CD14-positive monocyte (primary cell): ENCODE measurements around the gene GALNTL6. TPM values are rescaled to one million over a fixed set of nuclear protein-coding genes. Genes with fewer than 3 reads are reported as not detected.

ENCODE experiments used
- DNase-seq, 3 donors: peaks; one replicate each; pipeline ENCODE4 v3.0.0-alpha.2; 2011 to 2022
- H2AFZ ChIP-seq: 2 replicates; pipeline ENCODE4 v1.6.0; 2012; ENCODE audit warnings: mild to moderate bottlenecking, low read depth, low read length, inconsistent platforms; ENCODE audit not compliant: insufficient read depth, poor library complexity, severe bottlenecking
- H3K27ac ChIP-seq, 2 donors: 1 replicate in 1 of 2; 2 replicates in 1 of 2; pipeline ENCODE4 v1.5.1; 2012 to 2013; ENCODE audit warnings: low read length in 2 of 2, control low read depth in 1 of 2, inconsistent platforms in 1 of 2, low read depth in 1 of 2, mild to moderate bottlenecking in 1 of 2
- H3K27me3 ChIP-seq, 2 donors: one replicate each; pipeline versions ENCODE4 v1.6.0 to v1.6.1; 2011 to 2013; ENCODE audit warnings: low read length in 2 of 2; ENCODE audit not compliant: control insufficient read depth in 2 of 2, insufficient read depth in 2 of 2
- H3K36me3 ChIP-seq, 2 donors: replicated peaks in 1 of 2; 1 replicate in 1 of 2; 2 replicates in 1 of 2; pipeline versions ENCODE4 v1.5.1 to v1.6.1; 2012 to 2013; ENCODE audit warnings: low read length in 2 of 2, control low read depth in 1 of 2, inconsistent platforms in 1 of 2, mild to moderate bottlenecking in 1 of 2; ENCODE audit not compliant: insufficient read depth in 2 of 2, control insufficient read depth in 1 of 2
- H3K4me1 ChIP-seq, 2 donors: 1 replicate in 1 of 2; 2 replicates in 1 of 2; pipeline versions ENCODE4 v1.5.1 to v1.6.1; 2012 to 2013; ENCODE audit warnings: low read length in 2 of 2, control low read depth in 1 of 2, inconsistent platforms in 1 of 2, mild to moderate bottlenecking in 1 of 2, moderate library complexity in 1 of 2; ENCODE audit not compliant: insufficient read depth in 2 of 2, control insufficient read depth in 1 of 2
- H3K4me2 ChIP-seq: replicated peaks from 2 replicates; pipeline ENCODE3; 2012; ENCODE audit warnings: low read length, moderate library complexity, mild to moderate bottlenecking; ENCODE audit not compliant: poor library complexity, severe bottlenecking; ENCODE audit errors: extremely low read depth
- H3K4me3 ChIP-seq, 3 experiments: fragments of 200-600 bp in 1 of 3; sonication (generic) in 1 of 3; replicated peaks in 1 of 3; 1 replicate in 2 of 3; 2 replicates in 1 of 3; pipeline ENCODE4 v1.5.1; 2011 to 2013; ENCODE audit warnings: low read length in 3 of 3, mild to moderate bottlenecking in 3 of 3, control low read depth in 2 of 3, low read depth in 2 of 3, inconsistent platforms in 1 of 3, moderate library complexity in 1 of 3
- H3K79me2 ChIP-seq: 2 replicates; pipeline ENCODE4 v1.6.0; 2012; ENCODE audit warnings: mild to moderate bottlenecking, control low read depth, inconsistent platforms, low read length, moderate library complexity; ENCODE audit not compliant: insufficient read depth
- H3K9ac ChIP-seq: 2 replicates; pipeline ENCODE4 v1.6.0; 2017; ENCODE audit warnings: low read length, mild to moderate bottlenecking; ENCODE audit not compliant: insufficient read depth, poor library complexity, severe bottlenecking
- H3K9me3 ChIP-seq, 2 donors: replicated peaks in 1 of 2; 1 replicate in 1 of 2; 2 replicates in 1 of 2; pipeline versions ENCODE4 v1.5.1 to v1.6.1; 2012 to 2013; ENCODE audit warnings: low read length in 2 of 2, control low read depth in 1 of 2; ENCODE audit not compliant: control insufficient read depth in 1 of 2, insufficient read depth in 1 of 2
- H4K20me1 ChIP-seq: 2 replicates; pipeline ENCODE4 v1.6.0; 2012; ENCODE audit warnings: mild to moderate bottlenecking, low read length, control low read depth, moderate library complexity; ENCODE audit not compliant: insufficient read depth
- H3K27ac Mint-ChIP-seq, 7 donors: one replicate each; pipeline ENCODE4 v1.8.0; 2020; ENCODE audit warnings: mild to moderate bottlenecking in 7 of 7, mixed read lengths in 7 of 7, moderate library complexity in 6 of 7, inconsistent platforms in 2 of 7
- H3K27me3 Mint-ChIP-seq, 3 donors: one replicate each; pipeline ENCODE4 v1.8.0; 2021 to 2022; ENCODE audit warnings: low read depth in 3 of 3, mild to moderate bottlenecking in 3 of 3, mixed read lengths in 3 of 3, moderate library complexity in 3 of 3, inconsistent platforms in 1 of 3
- H3K36me3 Mint-ChIP-seq, 2 donors: one replicate each; pipeline ENCODE4 v1.8.0; 2020; ENCODE audit warnings: mixed read lengths in 2 of 2, inconsistent platforms in 1 of 2, mild to moderate bottlenecking in 1 of 2
- H3K4me1 Mint-ChIP-seq: one replicate; pipeline ENCODE4 v1.8.0; 2020; ENCODE audit warnings: mild to moderate bottlenecking, mixed read lengths
- H3K4me3 Mint-ChIP-seq, 2 donors: one replicate each; pipeline ENCODE4 v1.8.0; 2020; ENCODE audit warnings: mild to moderate bottlenecking in 2 of 2, mixed read lengths in 2 of 2, moderate library complexity in 1 of 2
- H3K9me3 Mint-ChIP-seq, 7 donors: one replicate each; pipeline ENCODE4 v1.8.0; 2020 to 2022; ENCODE audit warnings: mixed read lengths in 7 of 7, mild to moderate bottlenecking in 6 of 7, moderate library complexity in 6 of 7, inconsistent platforms in 2 of 7
- CTCF ChIP-seq: fragments of 200-600 bp; IDR thresholded peaks from one replicate; pipeline ENCODE4 v1.8.0; 2022; ENCODE audit warnings: antibody characterized with exemption, mild to moderate bottlenecking
- WGBS: methylation state at CpG from one replicate; pipeline ENCODE4 v1.1.5; 2013; ENCODE audit warnings: missing lambda C conversion rate; ENCODE audit not compliant: insufficient coverage; 5-methylcytosine and 5-hydroxymethylcytosine counted together
- intact Hi-C, 2 donors: fragments of 100-400 bp; cut with micrococcal nuclease; formaldehyde crosslinking; loops; one replicate each; pipeline versions ENCODE4 v1.15.0 to v1.15.1; 2023
- polyA plus RNA-seq, 3 donors: library from polyadenylated mRNA; depleted of rRNA in 1 of 3; unstranded in 2 of 3; stranded (reverse) in 1 of 3; fragments of 300-500 nt in 2 of 3; fragments of >200 nt in 1 of 3; fragmentation: Illumina TruSeq in 2 of 3; gene quantifications; 1 replicate in 2 of 3; 2 replicates in 1 of 3; pipeline ENCODE4 v1.2.3, GENCODE V29; 2012 to 2021

Gene GALNTL6
- polyA plus RNA-seq, 3 donors: 0.05 TPM; not detected in 2

GRCh38 chr4:171851295-171851694 is 38.1 kb downstream of the GALNTL6 start:
- H3K9me3 Mint-ChIP-seq: peaks cover 0 to 5% (median 0%) of the 10 kb centered on the region in 7 donors
- H3K27me3 Mint-ChIP-seq: no peaks in the 10 kb centered on the region
- no peak for DNase-seq
- no peaks in the 10 kb centered on the region for H3K4me1 Mint-ChIP-seq
- H3K27ac Mint-ChIP-seq: no peak overlapping the region
- Histone ChIP-seq H3K9me3 (no peaks in the 10 kb centered on the region), H4K20me1 (no peaks in the 10 kb centered on the region), H2AFZ (no peak overlapping the region), H3K4me3 (no peak overlapping the region), H3K4me2 (no peak overlapping the region), H3K36me3 (no peaks in the 10 kb centered on the region), H3K27me3 (no peaks in the 10 kb centered on the region), H3K9ac (no peak overlapping the region), H3K27ac (no peak overlapping the region), H3K4me1 (no peaks in the 10 kb centered on the region), H3K79me2 (no peaks in the 10 kb centered on the region)
- no peaks in the 10 kb centered on the region for H3K36me3 Mint-ChIP-seq
- TF ChIP-seq CTCF: no peak
- no peak overlapping the region for H3K4me3 Mint-ChIP-seq
- intact Hi-C loops: no loop called here

GRCh38 chr4:171857302-171858012 is 44.3 kb downstream of the GALNTL6 start:
- no peak overlapping the region for H2AFZ ChIP-seq
- H3K36me3 Mint-ChIP-seq: no peaks in the 10 kb centered on the region
- 89% methylated on average over 1 of the region's 3 CpGs for WGBS
- no peak overlapping the region for H3K9ac ChIP-seq
- no peak overlapping the region for H3K4me3 Mint-ChIP-seq
- no peaks in the 10 kb centered on the region for H3K4me1 ChIP-seq
- H3K4me2 ChIP-seq: no peak overlapping the region
- DNase-seq: no peak
- H3K9me3 Mint-ChIP-seq: peaks cover 0 to 5% (median 2%) of the 10 kb centered on the region in 7 donors
- no peaks in the 10 kb centered on the region for H3K27me3 Mint-ChIP-seq
- H3K4me1 Mint-ChIP-seq: no peaks in the 10 kb centered on the region
- intact Hi-C loops: no loop called here
- H3K27ac ChIP-seq: no peak overlapping the region
- H3K27me3 ChIP-seq: no peaks in the 10 kb centered on the region
- no peak for TF ChIP-seq CTCF
- no peak overlapping the region for H3K27ac Mint-ChIP-seq
- H3K36me3 ChIP-seq: no peaks in the 10 kb centered on the region
- no peaks in the 10 kb centered on the region for H4K20me1 ChIP-seq
- H3K9me3 ChIP-seq: no peaks in the 10 kb centered on the region
- no peaks in the 10 kb centered on the region for H3K79me2 ChIP-seq
- no peak overlapping the region for H3K4me3 ChIP-seq
